ENCODE data around the gene TBC1D22A.

DNA sequence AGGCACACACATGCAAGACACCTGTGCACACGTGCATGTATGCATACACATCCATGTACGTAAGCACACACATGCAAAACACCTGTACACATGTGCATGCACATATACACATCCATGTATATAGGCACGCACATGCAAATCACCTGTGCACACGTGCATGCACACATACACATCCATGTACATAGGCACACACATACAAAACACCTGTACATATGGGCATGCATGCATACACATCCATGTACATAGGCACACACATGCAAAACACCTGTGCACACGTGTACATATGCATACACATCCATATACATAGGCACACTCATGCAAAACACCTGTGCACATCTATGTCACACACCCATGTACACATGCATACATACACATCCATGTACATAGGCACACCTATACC, 458.3 kb downstream of the TBC1D22A start:
- TF ChIP-seq CTCF (IDR thresholded peaks at IDR 0.05) (no peak), EZH2 (IDR thresholded peaks at IDR 0.05) (no peak), EZH2phosphoT487 (IDR thresholded peaks at IDR 0.05) (no peak)

Measured in neural progenitor cell (in vitro differentiated cells).